ENCODE measurements around the gene C6orf62. TPM values are rescaled to one million over a fixed set of nuclear protein-coding genes. Genes with fewer than 3 reads are reported as not detected.
A peak's percentile ranks its signal among the peaks of the same experiment; 100 is the strongest.

Gene C6orf62
- total and polyA plus RNA-seq, 2 experiments from 2014 or later: 66.7 to 79.9 TPM

- TF ChIP-seq ZNF114 (CRISPR knock-in tag; IDR thresholded peaks at IDR 0.05) (no peak), STAT1 (IDR thresholded peaks at IDR 0.05; ENCODE audit: unreplicated experiment) (no peak), POLR2AphosphoS5 (IDR thresholded peaks at IDR 0.05; ENCODE audit: low read depth) (no peak), ETS1 (IDR thresholded peaks at IDR 0.05) (no peak), CTCF (conservative IDR thresholded peaks at IDR 0.05; ENCODE audit: low read depth in 2 of 2) (no peak), EZH2 (IDR thresholded peaks at IDR 0.05; ENCODE audit: low read depth, unreplicated experiment) (no peak), EZH2phosphoT487 (IDR thresholded peaks at IDR 0.05; ENCODE audit: unreplicated experiment) (no peak)
These were observed 28.4 kb downstream of the C6orf62 start (continued) for GRCh38 chr6:24690593-24690992.

- no peak overlapping the region for H3K4me3 Mint-ChIP-seq
These were observed 29.0 kb downstream of the C6orf62 start for GRCh38 chr6:24689964-24690363.

More at GRCh38 chr6:24689964-24690363, 29.0 kb downstream of the C6orf62 start:
- Histone ChIP-seq H4K20me1 (replicated peaks; ENCODE audit: insufficient read depth) (no peaks in the 10 kb centered on the region; the same call in 1 of the 2 replicates), H3K36me3 (ENCODE audit: insufficient read depth) (no peaks in the 10 kb centered on the region; the same call in 1 of the 2 replicates), H3K79me2 (replicated peaks; ENCODE audit: insufficient read depth) (peaks cover 13% of the 10 kb centered on the region), H3K4me1 (ENCODE audit: insufficient read depth) (peaks cover 1% of the 10 kb centered on the region), H3K4me3 (no peak overlapping the region), H3K27ac (ENCODE audit: low read depth) (no peak overlapping the region), H3K9me2 (ENCODE audit: insufficient read depth) (no peaks in the 10 kb centered on the region), H3F3A (replicated peaks; ENCODE audit: low read depth) (peaks cover 1% of the 10 kb centered on the region; the same call in 1 of the 2 replicates), H3K27me3 (ENCODE audit: insufficient read depth) (no peaks in the 10 kb centered on the region), H2AFZ (no peak overlapping the region), H3K4me2 (no peak overlapping the region)
- Mint-ChIP-seq H3K4me1 (peaks cover 17% of the 10 kb centered on the region), H3K36me3 (ENCODE audit: low read depth) (peaks cover 17% of the 10 kb centered on the region), H3K27me3 (ENCODE audit: insufficient read depth, low read depth, poor library complexity) (no peaks in the 10 kb centered on the region), H3K27ac (peak overlapping the region; percentile 60; the same call in 1 of the 2 replicates), H3K9me3 (no peaks in the 10 kb centered on the region)
- TF ChIP-seq ETS1 (IDR thresholded peaks at IDR 0.05) (no peak), NANOG (IDR thresholded peaks at IDR 0.05; ENCODE audit: borderline replicate concordance) (no peak), ZNF331 (CRISPR knock-in tag; IDR thresholded peaks at IDR 0.05; ENCODE audit: low read depth) (no peak), ZNF462 (CRISPR knock-in tag; IDR thresholded peaks at IDR 0.05) (no peak), REST (IDR thresholded peaks at IDR 0.05; ENCODE audit: unreplicated experiment) (no peak), EZH2phosphoT487 (IDR thresholded peaks at IDR 0.05; ENCODE audit: unreplicated experiment) (no peak)
- ATAC-seq: no peak
- DNase-seq (ENCODE audit: low spot score): no peak
